HG03342 (cell line): ENCODE results near the gene NKAIN2.

ENCODE experiments used
- ATAC-seq: cut with Tn5 transposase; IDR thresholded peaks from one replicate; pipeline ENCODE4 v1.9.1; 2021; ENCODE audit warnings: mild to moderate bottlenecking, moderate library complexity; ENCODE audit not compliant: unreplicated experiment

Gene NKAIN2

GRCh38 chr6:124073820-124074587, 270.3 kb downstream of the NKAIN2 start:
- no peak for ATAC-seq

- no peak for ATAC-seq
Observed at GRCh38 chr6:124074606-124075005, 270.9 kb downstream of the NKAIN2 start.

GRCh38 chr6:124076336-124077048, 272.8 kb downstream of the NKAIN2 start:
- no peak for ATAC-seq

- no peak for ATAC-seq
Observed at GRCh38 chr6:124078169-124078568, 274.5 kb downstream of the NKAIN2 start.

- ATAC-seq: no peak
Observed at GRCh38 chr6:124080483-124080882, 276.8 kb downstream of the NKAIN2 start.

- ATAC-seq: no peak
Observed at GRCh38 chr6:124090491-124090890, 286.8 kb downstream of the NKAIN2 start.

- no peak for ATAC-seq
Observed at GRCh38 chr6:124099520-124099919, 295.9 kb downstream of the NKAIN2 start.

GRCh38 chr6:124110514-124110913, 306.8 kb downstream of the NKAIN2 start:
- no peak for ATAC-seq

- ATAC-seq: no peak
Observed at GRCh38 chr6:124119596-124119995, 315.9 kb downstream of the NKAIN2 start.

GRCh38 chr6:124123617-124124209, 320.0 kb downstream of the NKAIN2 start:
- ATAC-seq: no peak

GRCh38 chr6:124131259-124131658, 327.6 kb downstream of the NKAIN2 start:
- no peak for ATAC-seq

GRCh38 chr6:124131779-124132178, 328.1 kb downstream of the NKAIN2 start:
- no peak for ATAC-seq

GRCh38 chr6:124132256-124132655, 328.6 kb downstream of the NKAIN2 start:
- ATAC-seq: no peak

GRCh38 chr6:124142852-124143251, 339.2 kb downstream of the NKAIN2 start:
- no peak for ATAC-seq

GRCh38 chr6:124143435-124143834, 339.8 kb downstream of the NKAIN2 start:
- ATAC-seq: no peak

- no peak for ATAC-seq
Observed at GRCh38 chr6:124147621-124148020, 344.0 kb downstream of the NKAIN2 start.

- ATAC-seq: no peak
Observed at GRCh38 chr6:124148236-124148957, 344.7 kb downstream of the NKAIN2 start.

GRCh38 chr6:124149646-124150045, 346.0 kb downstream of the NKAIN2 start:
- ATAC-seq: no peak

GRCh38 chr6:124158024-124158423, 354.4 kb downstream of the NKAIN2 start:
- no peak for ATAC-seq

- no peak for ATAC-seq
Observed at GRCh38 chr6:124163676-124164075, 360.0 kb downstream of the NKAIN2 start.

- no peak for ATAC-seq
Observed at GRCh38 chr6:124164343-124164742, 360.7 kb downstream of the NKAIN2 start.
